HepG2 (cell line): ENCODE results near the gene ZNF786. TPM values are rescaled to one million over a fixed set of nuclear protein-coding genes. Genes with fewer than 3 reads are reported as not detected.

Source experiments
- GATAD2A ChIP-seq: IDR thresholded peaks from 2 replicates; pipeline ENCODE4 v1.6.1; 2016
- KLF15 ChIP-seq: sonication (generic); formaldehyde crosslinking; IDR thresholded peaks from 2 replicates; pipeline ENCODE4 v1.8.1; 2023; ENCODE audit warnings: borderline replicate concordance, mild to moderate bottlenecking, inconsistent platforms, missing genetic modification reagents, mixed read lengths
- NBN ChIP-seq: fragments of 450-650 bp; conservative IDR thresholded peaks from 2 replicates; pipeline ENCODE4 v1.6.1; 2017
- PTBP1 ChIP-seq: fragments of 200-400 bp; formaldehyde crosslinking; IDR thresholded peaks from 2 replicates; pipeline ENCODE4 v1.6.1; 2018; ENCODE audit warnings: low read length, low read depth; ENCODE audit not compliant: poor library complexity, severe bottlenecking
- RELA ChIP-seq: sonication (generic); formaldehyde crosslinking; IDR thresholded peaks from 2 replicates; pipeline ENCODE4 v1.4.0; 2020; ENCODE audit warnings: missing genetic modification reagents
- SNAPC2 ChIP-seq: sonication (generic); formaldehyde crosslinking; IDR thresholded peaks from 2 replicates; pipeline ENCODE4 v1.8.1; 2022; ENCODE audit warnings: mild to moderate bottlenecking, missing genetic modification reagents
- ZNF207 ChIP-seq: fragments of 450-650 bp; IDR thresholded peaks from 2 replicates; pipeline ENCODE4 v1.6.1; 2016; ENCODE audit warnings: antibody characterized with exemption, borderline replicate concordance
- ZNF329 ChIP-seq: sonication (generic); formaldehyde crosslinking; IDR thresholded peaks from 2 replicates; pipeline ENCODE4 v1.9.0; 2021; ENCODE audit warnings: low read depth, mild to moderate bottlenecking, missing genetic modification reagents
- ZNF337 ChIP-seq: sonication (generic); formaldehyde crosslinking; IDR thresholded peaks from 2 replicates; pipeline ENCODE4 v1.5.1; 2020; ENCODE audit warnings: missing genetic modification reagents, low read depth, mild to moderate bottlenecking, borderline replicate concordance
- ZNF563 ChIP-seq: sonication (generic); formaldehyde crosslinking; IDR thresholded peaks from 2 replicates; pipeline ENCODE4 v1.8.0; 2022; ENCODE audit warnings: mild to moderate bottlenecking, moderate library complexity, missing genetic modification reagents
- polyA plus RNA-seq, 8 experiments: library from polyadenylated mRNA; depleted of rRNA in 3 of 8; stranded (reverse) in 7 of 8; unstranded in 1 of 8; fragments of >200 nt; fragmentation: Illumina TruSeq in 4 of 8; extraction: Trizol in 4 of 8; gene quantifications; 2 replicates each; pipeline versions ENCODE4 v1.2.1 to v1.2.3, GENCODE V29; 2011 to 2016; ENCODE audit warnings: low read depth in 4 of 8, missing spikeins in 1 of 8, mixed read lengths in 1 of 8; ENCODE audit not compliant: insufficient read depth in 1 of 8
- total RNA-seq, 5 experiments: library from RNA; depleted of rRNA; stranded (reverse); fragments of >200 nt; fragmentation: Illumina TruSeq; extraction: Trizol; gene quantifications; 2 replicates each; pipeline ENCODE4 v1.2.3, GENCODE V29; 2016; ENCODE audit warnings: low read depth in 1 of 5
- TF ChIP-seq, protein P1 (sequence below): sonication (generic); formaldehyde crosslinking; IDR thresholded peaks from 2 replicates; pipeline ENCODE4 v1.8.0; 2022; ENCODE audit warnings: missing genetic modification reagents, mild to moderate bottlenecking, borderline replicate concordance
- TF ChIP-seq, protein P2 (sequence below): sonication (generic); formaldehyde crosslinking; IDR thresholded peaks from 2 replicates; pipeline ENCODE4 v1.4.0; 2020; ENCODE audit warnings: missing genetic modification reagents, borderline replicate concordance
- TF ChIP-seq, protein P3 (sequence below): IDR thresholded peaks from 2 replicates; pipeline ENCODE4 v1.6.1; 2016; ENCODE audit warnings: mild to moderate bottlenecking, missing biosample characterization, missing genetic modification reagents
- TF ChIP-seq, protein P4 (sequence below): sonication (generic); formaldehyde crosslinking; IDR thresholded peaks from one replicate; pipeline ENCODE4 v1.5.1; 2020; ENCODE audit warnings: mild to moderate bottlenecking, missing genetic modification reagents; ENCODE audit errors: not compliant biosample characterization

ZNF786 gene
- total and polyA plus RNA-seq, 2 of the 13 experiments (the other 11 are each of a cell fraction or from before 2014, with no cell fraction given) = 2.0 to 4.0 TPM

DNA sequence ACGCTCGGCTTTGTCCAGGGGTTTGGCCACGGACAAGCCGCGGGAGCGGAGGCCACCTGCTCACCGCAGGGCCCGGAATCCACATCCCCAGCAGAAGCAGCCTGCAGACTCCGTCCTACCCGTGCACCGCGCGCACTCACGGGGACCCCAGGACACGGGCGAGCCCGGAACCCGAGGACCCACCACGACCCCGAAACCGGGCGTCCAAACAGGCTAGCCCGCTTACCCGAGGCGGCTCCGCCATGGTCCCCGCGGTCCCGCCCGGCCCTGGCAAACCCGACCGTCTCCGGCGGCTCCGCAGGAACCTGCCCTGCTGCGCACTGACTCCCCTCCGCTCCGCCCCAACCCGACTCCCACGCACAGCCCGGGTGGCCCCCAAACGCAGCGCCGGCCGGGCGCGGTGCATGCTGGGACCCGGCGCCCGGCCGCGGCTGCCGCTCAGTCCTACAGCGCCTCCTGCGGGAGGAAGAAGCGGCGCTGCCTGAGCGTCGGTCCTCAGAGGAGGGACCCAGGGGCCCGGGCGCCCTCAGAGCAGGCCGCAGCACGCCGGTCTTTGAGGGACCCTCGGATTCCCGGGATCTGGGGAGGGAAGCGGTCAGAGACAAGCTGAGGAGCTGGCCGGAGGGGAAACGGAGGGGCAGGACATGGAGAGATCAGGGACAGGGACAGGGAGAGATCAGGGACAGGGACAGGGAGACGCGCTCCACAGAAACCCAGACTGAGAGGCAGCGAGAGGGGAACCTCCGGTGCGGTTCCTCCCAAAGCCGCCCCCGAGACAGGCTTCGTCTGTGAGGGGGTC lies at the start of gene ZNF786 (continued):
- TF ChIP-seq, protein P1, sequence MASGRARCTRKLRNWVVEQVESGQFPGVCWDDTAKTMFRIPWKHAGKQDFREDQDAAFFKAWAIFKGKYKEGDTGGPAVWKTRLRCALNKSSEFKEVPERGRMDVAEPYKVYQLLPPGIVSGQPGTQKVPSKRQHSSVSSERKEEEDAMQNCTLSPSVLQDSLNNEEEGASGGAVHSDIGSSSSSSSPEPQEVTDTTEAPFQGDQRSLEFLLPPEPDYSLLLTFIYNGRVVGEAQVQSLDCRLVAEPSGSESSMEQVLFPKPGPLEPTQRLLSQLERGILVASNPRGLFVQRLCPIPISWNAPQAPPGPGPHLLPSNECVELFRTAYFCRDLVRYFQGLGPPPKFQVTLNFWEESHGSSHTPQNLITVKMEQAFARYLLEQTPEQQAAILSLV = peak; percentile 86
- TF ChIP-seq ZNF329 (CRISPR knock-in tag) = peak; percentile 66; the same call in 1 of the 2 replicates
- TF ChIP-seq, protein P2, sequence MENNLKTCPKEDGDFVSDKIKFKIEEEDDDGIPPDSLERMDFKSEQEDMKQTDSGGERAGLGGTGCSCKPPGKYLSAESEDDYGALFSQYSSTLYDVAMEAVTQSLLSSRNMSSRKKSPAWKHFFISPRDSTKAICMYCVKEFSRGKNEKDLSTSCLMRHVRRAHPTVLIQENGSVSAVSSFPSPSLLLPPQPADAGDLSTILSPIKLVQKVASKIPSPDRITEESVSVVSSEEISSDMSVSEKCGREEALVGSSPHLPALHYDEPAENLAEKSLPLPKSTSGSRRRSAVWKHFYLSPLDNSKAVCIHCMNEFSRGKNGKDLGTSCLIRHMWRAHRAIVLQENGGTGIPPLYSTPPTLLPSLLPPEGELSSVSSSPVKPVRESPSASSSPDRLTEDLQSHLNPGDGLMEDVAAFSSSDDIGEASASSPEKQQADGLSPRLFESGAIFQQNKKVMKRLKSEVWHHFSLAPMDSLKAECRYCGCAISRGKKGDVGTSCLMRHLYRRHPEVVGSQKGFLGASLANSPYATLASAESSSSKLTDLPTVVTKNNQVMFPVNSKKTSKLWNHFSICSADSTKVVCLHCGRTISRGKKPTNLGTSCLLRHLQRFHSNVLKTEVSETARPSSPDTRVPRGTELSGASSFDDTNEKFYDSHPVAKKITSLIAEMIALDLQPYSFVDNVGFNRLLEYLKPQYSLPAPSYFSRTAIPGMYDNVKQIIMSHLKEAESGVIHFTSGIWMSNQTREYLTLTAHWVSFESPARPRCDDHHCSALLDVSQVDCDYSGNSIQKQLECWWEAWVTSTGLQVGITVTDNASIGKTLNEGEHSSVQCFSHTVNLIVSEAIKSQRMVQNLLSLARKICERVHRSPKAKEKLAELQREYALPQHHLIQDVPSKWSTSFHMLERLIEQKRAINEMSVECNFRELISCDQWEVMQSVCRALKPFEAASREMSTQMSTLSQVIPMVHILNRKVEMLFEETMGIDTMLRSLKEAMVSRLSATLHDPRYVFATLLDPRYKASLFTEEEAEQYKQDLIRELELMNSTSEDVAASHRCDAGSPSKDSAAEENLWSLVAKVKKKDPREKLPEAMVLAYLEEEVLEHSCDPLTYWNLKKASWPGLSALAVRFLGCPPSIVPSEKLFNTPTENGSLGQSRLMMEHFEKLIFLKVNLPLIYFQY (CRISPR knock-in tag) = peak; percentile 86; the same call in 1 of the 2 replicates
- peak; percentile 28 for TF ChIP-seq PTBP1
- peak; percentile 73 for TF ChIP-seq ZNF563 (CRISPR knock-in tag)
- TF ChIP-seq ZNF207 = no peak
- peak; percentile 29; the same call in 1 of the 2 replicates for TF ChIP-seq SNAPC2 (CRISPR knock-in tag)
- TF ChIP-seq, protein P3, sequence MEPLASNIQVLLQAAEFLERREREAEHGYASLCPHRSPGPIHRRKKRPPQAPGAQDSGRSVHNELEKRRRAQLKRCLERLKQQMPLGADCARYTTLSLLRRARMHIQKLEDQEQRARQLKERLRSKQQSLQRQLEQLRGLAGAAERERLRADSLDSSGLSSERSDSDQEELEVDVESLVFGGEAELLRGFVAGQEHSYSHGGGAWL (CRISPR knock-in tag) = peak; percentile 59; the same call in 1 of the 2 replicates
- TF ChIP-seq RELA (CRISPR knock-in tag) = 0 out of 2 replicates have a peak, but pooled peaks have one; percentile 23
- no peak for TF ChIP-seq NBN
- TF ChIP-seq ZNF337 (CRISPR knock-in tag) = peak; percentile 73; the same call in 1 of the 2 replicates
- 0 out of 2 replicates have a peak, but pooled peaks have one; percentile 12 for TF ChIP-seq GATAD2A (CRISPR knock-in tag)
- peak; percentile 27; the same call in 1 of the 2 replicates for TF ChIP-seq KLF15 (CRISPR knock-in tag)
- TF ChIP-seq, protein P4, sequence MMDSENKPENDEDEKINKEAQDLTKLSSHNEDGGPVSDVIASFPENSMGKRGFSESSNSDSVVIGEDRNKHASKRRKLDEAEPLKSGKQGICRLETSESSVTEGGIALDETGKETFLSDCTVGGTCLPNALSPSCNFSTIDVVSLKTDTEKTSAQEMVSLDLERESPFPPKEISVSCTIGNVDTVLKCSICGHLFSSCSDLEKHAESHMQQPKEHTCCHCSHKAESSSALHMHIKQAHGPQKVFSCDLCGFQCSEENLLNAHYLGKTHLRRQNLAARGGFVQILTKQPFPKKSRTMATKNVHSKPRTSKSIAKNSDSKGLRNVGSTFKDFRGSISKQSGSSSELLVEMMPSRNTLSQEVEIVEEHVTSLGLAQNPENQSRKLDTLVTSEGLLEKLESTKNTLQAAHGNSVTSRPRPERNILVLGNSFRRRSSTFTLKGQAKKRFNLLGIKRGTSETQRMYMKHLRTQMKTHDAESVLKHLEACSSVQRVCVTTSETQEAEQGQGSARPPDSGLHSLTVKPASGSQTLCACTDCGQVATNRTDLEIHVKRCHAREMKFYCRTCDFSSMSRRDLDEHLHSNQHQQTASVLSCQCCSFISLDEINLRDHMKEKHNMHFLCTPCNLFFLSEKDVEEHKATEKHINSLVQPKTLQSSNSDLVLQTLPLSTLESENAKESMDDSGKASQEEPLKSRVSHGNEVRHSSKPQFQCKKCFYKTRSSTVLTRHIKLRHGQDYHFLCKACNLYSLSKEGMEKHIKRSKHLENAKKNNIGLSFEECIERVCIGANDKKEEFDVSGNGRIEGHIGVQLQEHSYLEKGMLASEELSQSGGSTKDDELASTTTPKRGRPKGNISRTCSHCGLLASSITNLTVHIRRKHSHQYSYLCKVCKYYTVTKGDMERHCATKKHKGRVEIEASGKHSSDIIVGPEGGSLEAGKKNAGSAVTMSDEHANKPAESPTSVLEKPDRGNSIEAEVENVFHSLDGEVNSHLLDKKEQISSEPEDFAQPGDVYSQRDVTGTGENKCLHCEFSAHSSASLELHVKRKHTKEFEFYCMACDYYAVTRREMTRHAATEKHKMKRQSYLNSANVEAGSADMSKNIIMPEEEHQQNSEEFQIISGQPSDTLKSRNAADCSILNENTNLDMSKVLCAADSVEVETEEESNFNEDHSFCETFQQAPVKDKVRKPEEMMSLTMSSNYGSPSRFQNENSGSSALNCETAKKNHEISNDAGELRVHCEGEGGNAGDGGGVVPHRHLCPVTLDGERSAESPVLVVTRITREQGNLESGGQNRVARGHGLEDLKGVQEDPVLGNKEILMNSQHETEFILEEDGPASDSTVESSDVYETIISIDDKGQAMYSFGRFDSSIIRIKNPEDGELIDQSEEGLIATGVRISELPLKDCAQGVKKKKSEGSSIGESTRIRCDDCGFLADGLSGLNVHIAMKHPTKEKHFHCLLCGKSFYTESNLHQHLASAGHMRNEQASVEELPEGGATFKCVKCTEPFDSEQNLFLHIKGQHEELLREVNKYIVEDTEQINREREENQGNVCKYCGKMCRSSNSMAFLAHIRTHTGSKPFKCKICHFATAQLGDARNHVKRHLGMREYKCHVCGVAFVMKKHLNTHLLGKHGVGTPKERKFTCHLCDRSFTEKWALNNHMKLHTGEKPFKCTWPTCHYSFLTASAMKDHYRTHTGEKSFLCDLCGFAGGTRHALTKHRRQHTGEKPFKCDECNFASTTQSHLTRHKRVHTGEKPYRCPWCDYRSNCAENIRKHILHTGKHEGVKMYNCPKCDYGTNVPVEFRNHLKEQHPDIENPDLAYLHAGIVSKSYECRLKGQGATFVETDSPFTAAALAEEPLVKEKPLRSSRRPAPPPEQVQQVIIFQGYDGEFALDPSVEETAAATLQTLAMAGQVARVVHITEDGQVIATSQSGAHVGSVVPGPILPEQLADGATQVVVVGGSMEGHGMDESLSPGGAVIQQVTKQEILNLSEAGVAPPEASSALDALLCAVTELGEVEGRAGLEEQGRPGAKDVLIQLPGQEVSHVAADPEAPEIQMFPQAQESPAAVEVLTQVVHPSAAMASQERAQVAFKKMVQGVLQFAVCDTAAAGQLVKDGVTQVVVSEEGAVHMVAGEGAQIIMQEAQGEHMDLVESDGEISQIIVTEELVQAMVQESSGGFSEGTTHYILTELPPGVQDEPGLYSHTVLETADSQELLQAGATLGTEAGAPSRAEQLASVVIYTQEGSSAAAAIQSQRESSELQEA (CRISPR knock-in tag) = no peak
